ENCODE data around the gene TUBB8B.
"Not testable (repeated sequence)": the region's sequence is repeated elsewhere in the genome, so short reads cannot be mapped to it uniquely, and the experiment has no call there.

The TUBB8B gene

DNA sequence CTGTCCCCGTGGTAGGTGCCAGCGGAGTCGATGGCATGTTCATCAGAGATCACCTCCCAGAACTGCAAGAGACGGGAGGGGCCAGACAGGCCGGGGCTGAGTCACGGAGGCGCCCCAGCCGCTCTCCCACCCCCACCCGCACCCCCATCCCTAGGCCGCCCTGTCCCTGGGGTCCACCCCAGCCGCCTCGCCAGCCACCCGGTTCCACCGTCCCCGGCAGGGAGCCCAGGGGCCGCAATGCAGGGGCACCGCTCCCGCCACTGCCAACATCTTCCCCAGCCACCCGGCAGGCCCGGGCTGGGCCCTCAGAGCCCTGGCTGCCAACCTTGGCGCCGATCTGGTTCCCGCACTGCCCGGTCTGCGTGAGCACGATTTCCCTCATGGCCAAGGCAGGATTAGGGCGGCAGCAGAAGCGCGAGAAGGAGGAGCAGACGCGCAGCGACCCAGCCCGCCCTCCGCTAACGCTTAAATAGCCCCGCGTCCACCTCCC is at the start of gene TUBB8B:
TUBB8B (minus strand) TSS at position 440 of the 490 bp plus-strand sequence; CDS start at position 382, 58 bp downstream.
- DNase-seq (ENCODE audit: low spot score) = not testable (repeated sequence)

DNA sequence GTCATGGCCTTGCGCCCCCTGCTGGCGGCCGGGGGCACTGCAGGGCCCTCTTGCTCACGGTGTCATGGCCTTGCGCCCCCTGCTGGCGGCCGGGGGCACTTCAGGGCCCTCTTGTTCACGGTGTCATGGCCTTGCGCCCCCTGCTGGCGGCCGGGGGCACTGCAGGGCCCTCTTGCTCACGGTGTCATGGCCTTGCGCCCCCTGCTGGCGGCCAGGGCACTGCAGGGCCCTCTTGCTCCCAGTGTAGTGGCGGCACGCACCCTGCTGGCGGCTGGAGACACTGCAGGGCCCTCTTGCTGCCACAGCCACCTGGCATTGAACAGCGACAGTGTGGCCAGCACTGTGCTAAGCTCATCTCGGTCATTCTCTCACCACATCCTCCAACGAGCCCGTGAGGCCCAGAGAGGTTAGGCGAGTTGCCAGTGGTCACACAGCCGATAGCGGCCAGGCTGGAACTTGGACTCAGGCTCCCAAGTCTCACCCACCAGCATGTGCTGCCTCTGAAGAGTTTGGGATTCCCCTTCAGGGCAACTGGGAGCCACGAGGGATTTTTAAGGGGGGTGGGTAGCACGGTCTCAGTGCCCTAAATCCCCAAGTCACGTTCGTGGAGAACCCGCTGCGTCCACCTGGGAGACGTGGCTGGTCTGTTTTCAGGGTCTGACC is 48.0 kb upstream of the TUBB8B start:
- DNase-seq (ENCODE audit: low spot score) = not testable (repeated sequence)

GRCh38 chr18:96767-97131 is 47.3 kb upstream of the TUBB8B start:
- not testable (repeated sequence) for DNase-seq (ENCODE audit: low spot score)

DNA sequence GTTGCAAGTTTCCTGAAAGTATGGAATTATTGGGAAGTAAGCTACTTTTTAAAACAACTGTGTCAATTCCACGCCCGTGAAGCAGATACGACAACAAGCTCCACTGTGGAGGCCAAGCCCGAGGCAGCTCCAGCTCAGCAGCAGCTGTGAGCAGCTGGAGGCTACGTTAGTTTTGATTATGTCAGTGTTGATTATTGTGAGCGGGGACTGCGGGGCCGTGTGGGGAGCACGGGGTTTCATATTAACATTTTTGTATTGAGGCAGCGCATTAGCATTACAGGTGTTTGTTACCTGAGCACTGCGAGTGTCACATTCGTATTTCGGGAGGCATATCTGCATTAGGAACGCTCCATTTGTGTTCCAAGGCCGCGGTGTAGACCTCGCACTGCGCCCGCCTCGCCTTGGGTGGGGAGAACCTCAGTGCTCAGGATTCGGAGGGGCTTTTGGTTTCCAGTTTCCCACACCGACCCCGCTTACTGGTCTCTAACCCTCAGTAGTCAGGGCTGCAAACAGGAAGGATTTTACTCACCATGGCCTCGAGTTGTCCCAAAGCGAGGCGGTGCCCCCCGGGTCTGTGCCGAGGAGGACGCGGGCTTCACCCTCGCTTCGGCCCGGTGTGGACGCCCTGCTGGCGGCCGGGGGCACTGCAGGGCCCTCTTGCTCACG is 46.8 kb upstream of the TUBB8B start:
- not testable (repeated sequence) for DNase-seq (ENCODE audit: low spot score)

DNA sequence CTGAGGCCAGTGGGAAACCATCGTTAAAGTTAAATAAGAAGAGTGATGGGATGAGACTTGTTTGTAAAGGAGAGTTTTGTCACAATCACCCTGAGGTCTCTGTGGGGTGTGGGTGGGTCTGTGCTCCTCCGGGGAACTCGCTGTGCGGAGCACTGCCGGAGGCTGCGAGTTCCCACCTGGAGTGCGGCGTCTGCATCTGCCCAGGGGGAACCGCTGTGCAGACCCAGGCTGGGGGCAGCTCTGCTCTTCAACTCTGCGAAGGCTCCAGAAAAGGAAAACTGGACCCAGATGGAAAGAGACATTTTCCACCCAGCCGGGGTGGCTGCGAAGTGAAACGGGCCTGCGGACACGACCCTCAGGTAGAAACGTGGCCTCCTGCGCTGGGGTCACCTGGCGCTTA is 46.2 kb upstream of the TUBB8B start:
- not testable (repeated sequence) for DNase-seq (ENCODE audit: low spot score)

DNA sequence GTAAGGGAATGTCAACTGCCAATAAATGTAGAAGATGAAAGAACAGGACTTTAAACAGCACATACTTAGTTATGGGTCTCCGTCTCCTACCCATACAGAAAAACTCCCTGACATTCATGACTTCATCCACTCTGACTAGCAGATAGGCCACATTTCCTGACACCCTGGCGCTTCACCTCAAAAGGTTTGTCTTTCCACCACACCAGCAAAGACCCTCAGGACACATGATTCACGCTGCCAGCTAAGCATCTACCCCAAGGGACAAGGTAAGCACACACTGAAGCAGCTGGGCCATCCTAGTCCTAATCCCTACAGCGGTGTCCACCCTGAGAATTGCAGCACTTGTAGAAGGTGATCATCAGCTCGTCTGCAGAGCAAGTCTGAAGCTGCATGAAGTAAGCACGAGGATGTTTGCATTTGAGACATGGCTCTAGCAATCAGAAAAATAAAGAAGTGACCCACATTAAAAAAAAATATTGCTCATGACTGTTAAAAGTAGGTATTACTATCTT is 44.5 kb upstream of the TUBB8B start:
- not testable (repeated sequence) for DNase-seq (ENCODE audit: low spot score)

DNA sequence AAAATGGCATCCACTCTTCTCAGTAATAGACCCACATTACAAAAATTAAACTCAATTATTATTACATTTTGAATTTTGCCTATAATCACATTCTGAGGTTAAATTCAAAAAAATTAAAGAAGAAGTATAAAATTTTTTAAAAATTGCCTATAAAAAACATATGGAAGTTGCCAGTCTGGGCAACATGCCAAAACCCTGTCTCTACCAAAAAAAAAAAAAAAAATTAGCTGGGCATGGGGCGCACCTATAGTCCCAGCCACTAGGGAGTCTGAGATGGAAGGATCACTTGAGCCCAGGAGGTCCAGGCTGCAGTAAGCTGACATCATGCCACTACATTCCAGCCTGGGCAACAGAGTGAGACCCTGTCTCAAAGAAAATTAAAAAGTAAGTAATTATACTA is 42.1 kb upstream of the TUBB8B start:
- not testable (repeated sequence) for DNase-seq (ENCODE audit: low spot score)

- DNase-seq (ENCODE audit: low spot score) = not testable (repeated sequence)
Measured at GRCh38 chr18:90396-91193, 41.2 kb upstream of the TUBB8B start.

GRCh38 chr18:89124-89523 is 39.7 kb upstream of the TUBB8B start:
- not testable (repeated sequence) for DNase-seq (ENCODE audit: low spot score)

DNA sequence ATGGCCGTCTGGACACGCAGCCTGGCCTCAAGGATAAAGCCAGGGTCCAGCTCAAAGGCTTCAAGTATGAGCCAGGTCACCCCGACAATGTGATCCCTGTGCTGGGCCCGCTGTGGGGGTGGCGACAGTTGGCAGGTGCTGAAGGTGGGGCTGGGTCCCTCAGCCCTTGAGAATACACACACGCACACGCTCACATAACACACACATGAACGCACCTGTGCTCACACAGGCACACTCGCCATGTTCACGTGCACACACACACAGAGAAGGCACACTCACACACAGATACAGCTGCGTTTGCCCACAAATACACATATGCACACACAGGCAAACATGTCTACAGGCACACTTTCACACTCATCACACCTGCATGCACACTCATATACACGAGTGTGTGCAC is 35.4 kb upstream of the TUBB8B start:
- DNase-seq (ENCODE audit: low spot score) = not testable (repeated sequence)

GRCh38 chr18:82626-83209 is 33.3 kb upstream of the TUBB8B start:
- not testable (repeated sequence) for DNase-seq (ENCODE audit: low spot score)

DNA sequence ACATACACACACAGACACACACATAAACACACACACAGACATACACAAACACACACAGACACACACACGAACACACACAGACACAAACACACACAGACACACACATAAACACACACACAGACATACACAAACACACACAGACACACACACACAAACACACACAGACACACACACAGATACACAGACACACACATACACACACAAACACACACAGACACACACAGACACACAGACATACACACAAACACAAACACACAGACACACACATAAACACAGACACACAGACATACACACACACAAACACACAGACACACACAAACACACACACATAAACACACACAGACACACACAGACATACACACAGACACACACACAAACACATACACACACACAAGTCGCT is 31.5 kb upstream of the TUBB8B start:
- DNase-seq (ENCODE audit: low spot score) = not testable (repeated sequence)

- not testable (repeated sequence) for DNase-seq (ENCODE audit: low spot score)
Measured at GRCh38 chr18:80202-80601, 30.8 kb upstream of the TUBB8B start.

DNA sequence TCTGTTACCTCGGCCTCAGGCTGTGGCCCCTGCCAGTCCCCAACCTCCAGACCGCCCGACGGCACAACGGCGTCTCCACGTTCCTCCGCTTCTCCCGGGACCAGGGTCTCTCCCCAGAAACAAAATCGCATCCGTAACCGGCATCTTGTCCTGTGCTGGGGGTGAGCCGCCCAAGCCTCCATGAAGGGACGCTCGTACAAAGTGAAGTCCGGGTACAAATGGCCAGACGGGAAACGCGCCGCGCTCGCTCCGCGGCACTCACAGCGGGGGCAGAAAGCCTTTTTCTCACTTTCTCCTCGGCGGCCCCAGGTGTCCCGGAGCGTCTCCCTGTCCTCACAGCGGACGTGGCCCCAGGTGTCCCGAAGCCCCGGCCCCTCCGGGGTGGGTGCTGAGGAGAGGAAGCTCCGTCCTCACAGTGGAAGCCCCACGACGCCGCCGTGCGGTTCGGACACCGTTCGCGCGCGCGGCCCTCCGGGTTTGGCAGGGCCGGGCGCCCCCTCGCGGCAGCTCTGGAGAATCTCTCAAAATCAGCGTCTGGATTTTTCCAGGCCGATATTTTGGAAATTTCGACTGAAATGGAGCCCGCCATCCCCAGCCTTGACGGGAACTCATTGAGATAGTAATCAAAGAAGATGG is 26.2 kb upstream of the TUBB8B start:
- DNase-seq (ENCODE audit: low spot score) = not testable (repeated sequence)

GRCh38 chr18:73181-73777 is 23.9 kb upstream of the TUBB8B start:
- not testable (repeated sequence) for DNase-seq (ENCODE audit: low spot score)

- DNase-seq (ENCODE audit: low spot score) = not testable (repeated sequence)
Measured at GRCh38 chr18:67701-68100, 18.3 kb upstream of the TUBB8B start.

GRCh38 chr18:64279-64678 is 14.9 kb upstream of the TUBB8B start:
- not testable (repeated sequence) for DNase-seq (ENCODE audit: low spot score)

- not testable (repeated sequence) for DNase-seq (ENCODE audit: low spot score)
Measured at GRCh38 chr18:63656-64055, 14.2 kb upstream of the TUBB8B start.

- DNase-seq (ENCODE audit: low spot score) = not testable (repeated sequence)
Measured at GRCh38 chr18:54388-54787, 5.0 kb upstream of the TUBB8B start.

DNA sequence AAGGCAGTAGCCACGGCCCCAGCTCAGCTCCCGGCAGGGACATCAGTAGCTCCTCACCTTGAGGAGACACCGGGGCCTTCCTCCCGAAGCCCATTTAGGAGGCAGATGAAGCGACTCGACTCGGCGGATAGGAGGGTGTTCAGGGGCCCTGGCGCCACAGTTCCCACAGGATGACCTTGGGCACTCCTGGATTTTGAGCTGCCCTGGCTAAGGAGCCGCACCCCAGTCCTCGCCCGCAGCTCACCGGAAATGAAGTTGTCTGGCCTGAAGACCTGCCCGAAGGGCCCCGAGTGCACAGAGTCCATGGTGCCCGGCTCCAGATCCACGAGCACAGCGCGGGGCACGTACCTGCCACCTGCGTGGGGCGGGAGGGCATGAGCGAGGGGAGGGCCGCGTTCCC is 719 bp downstream of the TUBB8B start:
- DNase-seq (ENCODE audit: low spot score) = not testable (repeated sequence)

DNA sequence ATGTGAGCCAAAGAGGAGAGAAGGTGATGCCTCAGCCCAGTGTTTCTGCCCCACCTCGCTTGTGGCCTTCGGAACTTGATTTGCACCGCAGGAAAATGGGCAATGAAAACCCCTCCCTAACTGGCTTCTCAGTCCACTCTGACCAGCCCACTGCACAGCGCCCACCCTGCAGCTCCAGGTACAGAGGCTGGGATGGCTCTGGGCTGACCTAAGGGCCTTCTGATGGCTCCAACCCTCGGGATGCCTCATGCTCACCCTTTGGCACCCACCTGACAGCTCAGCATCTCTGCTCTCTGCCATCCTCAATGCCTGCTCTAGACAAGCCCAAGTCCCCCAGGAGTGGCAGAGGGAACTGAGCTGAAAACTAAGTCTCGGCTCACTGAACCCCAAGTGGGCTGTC is 36.2 kb downstream of the TUBB8B start:
- not testable (repeated sequence) for DNase-seq (ENCODE audit: low spot score)
